NCI-H2227 (cell line): ENCODE measurements around the gene WEE1.
"Not testable (repeated sequence)": the region's sequence is repeated elsewhere in the genome, so short reads cannot be mapped to it uniquely, and the experiment has no call there.

ENCODE experiments used
- DNase-seq: peaks from one replicate; lab custom pipeline; 2025; ENCODE audit not compliant: unreplicated experiment; lab: John Stamatoyannopoulos, UW

Gene WEE1

GRCh38 chr11:9594267-9595046 lies 21.0 kb downstream of the WEE1 start:
- peak; percentile 17 for DNase-seq

GRCh38 chr11:9596926-9597464 lies 23.5 kb downstream of the WEE1 start:
- no peak for DNase-seq

GRCh38 chr11:9600166-9600565 lies 26.7 kb downstream of the WEE1 start:
- DNase-seq, result no peak

GRCh38 chr11:9600644-9601036 lies 27.2 kb downstream of the WEE1 start:
- no peak for DNase-seq

GRCh38 chr11:9601037-9601875 lies 27.8 kb downstream of the WEE1 start:
- DNase-seq, result no peak

- no peak for DNase-seq
Observed at GRCh38 chr11:9601876-9602199, 28.4 kb downstream of the WEE1 start.

- not testable (repeated sequence) for DNase-seq
Observed at GRCh38 chr11:9603214-9603613, 29.7 kb downstream of the WEE1 start.

DNA sequence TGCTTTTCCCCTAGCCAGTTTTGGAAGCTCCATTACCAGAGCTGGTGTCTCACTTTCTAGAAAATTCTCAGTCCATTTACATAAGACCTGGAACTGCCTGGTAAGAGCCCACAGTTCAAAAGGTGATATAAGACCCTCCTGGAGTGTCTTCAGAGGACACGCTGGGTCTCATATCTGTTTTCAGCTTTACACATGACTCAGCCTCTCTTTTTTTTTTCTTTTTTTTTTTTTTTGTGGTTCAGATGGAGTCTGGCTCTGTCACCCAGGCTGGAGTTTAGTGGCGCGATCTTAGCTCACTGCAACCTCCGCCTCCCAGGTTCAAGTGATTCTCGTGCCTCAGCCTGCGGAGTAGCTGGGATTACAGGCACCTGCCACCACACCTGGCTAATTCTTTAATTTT lies 30.7 kb downstream of the WEE1 start:
- no peak for DNase-seq

- DNase-seq, result no peak
Observed at GRCh38 chr11:9605742-9606141, 32.3 kb downstream of the WEE1 start.

DNA sequence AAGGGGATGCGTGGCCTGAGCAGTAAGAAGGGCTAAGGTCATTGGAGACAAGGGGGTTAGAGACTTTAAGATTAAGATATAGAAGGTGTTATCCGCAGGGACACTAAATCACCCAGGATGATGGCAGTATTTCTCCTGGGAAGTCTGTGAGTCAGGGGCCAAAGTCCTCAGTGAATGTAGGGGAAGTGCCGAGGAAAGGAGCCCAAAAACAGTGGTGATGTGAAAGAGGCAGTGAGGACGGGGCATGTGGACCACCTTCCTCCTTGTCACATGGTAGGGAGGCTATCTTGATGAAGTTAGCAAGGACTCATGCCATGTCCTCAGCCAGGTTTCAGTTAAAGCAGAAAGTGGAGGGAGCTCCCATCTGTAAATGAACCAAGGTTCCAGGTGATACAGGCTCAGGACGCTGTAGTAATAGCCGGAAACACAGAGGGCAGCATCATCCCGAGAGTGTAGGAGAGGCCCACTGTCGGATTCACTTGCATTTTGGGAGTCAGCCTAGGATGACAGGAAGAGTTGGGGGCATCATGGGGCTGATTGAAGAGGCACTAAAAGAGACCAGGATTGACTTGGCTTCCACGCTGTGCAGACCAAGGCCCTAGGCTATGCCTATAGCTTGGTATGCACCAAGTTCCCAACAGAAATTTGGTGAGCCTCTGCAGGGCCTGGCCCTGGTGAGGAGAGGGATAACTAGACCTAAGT lies 33.5 kb downstream of the WEE1 start:
- no peak for DNase-seq

DNA sequence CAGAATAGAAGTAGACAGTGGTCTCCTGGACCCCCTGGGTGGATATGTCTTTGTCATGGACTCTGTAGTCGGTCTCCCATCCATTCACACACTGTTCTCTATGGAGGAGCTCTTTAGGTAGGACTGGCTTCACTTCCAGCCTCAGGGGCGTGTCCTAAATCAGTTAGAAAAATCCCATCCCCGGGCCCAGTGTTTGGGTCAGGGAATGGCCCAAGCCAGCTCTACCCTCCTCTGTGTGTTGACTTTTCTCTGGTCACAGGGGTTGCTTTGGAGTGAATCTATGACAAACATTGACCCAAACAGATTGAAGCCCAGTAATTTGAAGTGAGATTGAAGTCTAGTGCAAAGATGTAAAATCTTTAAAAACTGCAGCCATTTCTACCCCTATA lies 34.0 kb downstream of the WEE1 start:
- no peak for DNase-seq

DNA sequence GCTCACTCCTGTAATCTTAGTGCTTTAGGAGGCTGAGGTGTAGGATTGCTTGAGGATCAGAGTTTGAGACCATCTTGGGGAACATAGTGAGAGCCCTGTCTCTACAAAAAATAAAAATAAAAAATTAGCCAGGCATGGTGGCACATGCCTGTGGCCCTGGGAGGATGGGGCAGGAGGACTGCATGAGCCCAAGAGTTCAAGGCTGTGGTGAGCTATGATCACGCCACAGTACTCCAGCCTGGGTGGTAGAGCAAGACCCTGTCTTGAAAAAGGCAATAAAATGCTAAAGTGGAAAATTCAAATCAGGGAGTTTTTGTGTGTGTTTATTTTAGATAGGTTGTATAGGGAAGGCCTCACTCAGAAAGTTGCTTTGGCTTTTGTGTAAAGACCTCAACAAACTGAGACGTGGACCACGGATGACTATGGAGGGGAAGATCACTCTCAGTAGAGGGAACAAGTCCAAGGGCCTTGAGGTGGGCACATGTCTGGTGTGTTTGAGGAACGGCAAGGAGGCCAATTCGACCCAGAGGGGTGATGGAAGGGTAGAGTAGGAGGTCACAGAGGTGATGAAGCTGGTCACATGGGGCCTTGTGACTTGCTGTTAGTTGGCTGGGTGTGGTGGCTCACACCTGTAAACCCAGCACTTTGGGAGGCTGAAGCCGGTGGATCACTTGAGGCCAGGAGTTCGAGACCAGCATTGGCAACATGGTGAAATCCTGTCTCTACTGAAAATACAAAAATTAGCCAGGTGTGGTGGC lies 35.7 kb downstream of the WEE1 start:
- no peak for DNase-seq

DNA sequence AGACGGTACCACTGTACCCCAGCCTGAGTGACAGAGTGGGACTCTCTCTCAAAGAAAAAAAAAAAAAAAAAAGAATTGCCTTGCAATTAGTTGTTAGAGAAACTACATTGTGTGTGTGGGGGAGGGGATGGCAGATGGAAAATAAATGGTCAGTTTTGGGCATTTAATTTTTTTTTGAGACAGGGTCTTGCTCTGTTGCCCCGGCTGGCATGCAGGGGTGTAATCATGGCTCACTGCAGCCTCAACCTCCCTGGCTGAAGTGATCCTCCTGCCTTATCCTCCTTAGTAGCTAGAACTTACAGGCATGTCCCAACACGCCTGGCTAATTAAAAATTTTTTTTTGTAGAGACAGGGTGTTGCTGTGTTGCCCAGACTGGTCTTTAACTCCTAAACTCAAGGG lies 36.4 kb downstream of the WEE1 start:
- DNase-seq, result no peak

GRCh38 chr11:9613118-9613829 lies 39.8 kb downstream of the WEE1 start:
- peak; percentile 95 for DNase-seq

GRCh38 chr11:9613830-9614762 lies 40.6 kb downstream of the WEE1 start:
- DNase-seq, result peak; percentile 84

DNA sequence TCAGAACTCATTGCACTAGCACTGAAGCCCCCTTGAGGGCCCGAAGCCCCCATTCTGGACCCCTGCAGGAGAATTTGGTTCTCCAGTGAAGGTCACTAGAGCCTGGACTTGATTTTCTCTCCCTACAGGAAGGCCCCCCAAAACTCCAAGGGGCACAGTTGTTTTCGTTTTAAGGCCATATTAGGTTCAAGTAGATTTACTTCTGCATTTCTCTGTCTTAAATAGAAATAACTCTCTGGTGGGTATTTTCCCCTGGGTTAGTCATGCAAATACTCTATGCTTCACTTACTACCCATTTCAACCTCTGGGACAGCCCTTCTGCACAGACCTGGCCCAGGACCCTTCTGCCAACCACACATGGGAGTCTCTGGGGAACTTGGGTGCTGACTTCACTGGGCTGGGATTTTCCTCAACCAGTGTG lies 41.6 kb downstream of the WEE1 start:
- DNase-seq, result no peak

DNA sequence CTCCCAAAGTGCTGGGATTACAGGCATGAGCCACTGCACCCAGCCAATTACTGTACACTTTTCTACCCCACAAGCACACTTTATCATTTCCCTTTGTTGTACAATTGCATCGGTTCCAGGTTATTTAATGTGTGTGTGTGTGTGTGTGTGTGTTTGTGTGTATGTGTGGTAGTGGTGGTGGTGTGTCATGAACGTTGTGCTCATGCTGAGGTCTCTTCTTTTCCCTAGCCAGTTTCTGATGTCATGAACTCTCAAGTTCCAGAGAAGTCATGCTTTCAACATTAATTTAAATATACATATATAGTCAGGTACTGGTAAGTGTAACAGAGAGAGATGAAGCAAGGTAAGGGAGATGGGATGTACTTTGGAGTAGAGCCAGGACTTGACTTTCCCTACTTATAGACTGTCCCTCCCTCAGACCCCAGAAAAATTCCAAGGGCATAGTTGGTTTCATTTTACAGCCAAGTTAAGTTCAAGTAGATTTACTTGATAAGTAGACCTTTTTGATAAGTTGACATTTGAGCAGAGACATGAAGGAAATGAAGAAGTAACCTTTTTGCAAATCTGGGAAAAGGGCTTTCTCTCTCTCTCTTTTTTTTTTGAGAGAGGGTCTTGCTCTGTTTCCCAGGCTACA lies 42.7 kb downstream of the WEE1 start:
- no peak for DNase-seq

DNA sequence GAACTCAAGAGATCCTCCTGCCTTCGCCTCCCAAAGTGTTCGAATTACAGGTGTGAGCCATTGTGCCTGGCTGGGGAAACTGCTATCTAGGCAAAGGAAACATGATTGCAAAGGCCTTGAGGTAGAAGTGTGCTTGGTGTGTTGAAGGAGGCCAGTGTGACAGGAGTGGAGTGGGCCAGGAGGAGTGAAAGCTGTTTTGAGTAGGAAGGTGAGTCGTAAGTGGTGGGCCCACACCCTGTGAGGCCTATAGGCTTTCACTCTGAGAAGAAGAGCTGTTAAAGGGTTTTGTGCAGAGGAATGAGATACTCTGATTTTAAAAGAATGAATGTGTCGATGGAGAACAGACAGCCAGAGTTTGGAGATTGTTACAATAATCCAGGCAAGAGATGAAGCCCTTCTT lies 43.4 kb downstream of the WEE1 start:
- DNase-seq, result no peak

GRCh38 chr11:9617940-9618339 lies 44.5 kb downstream of the WEE1 start:
- no peak for DNase-seq
